Gastroesophageal sphincter (tissue), 3 donors: ENCODE data around the gene AK5.
"Not testable (repeated sequence)": the region's sequence is repeated elsewhere in the genome, so short reads cannot be mapped to it uniquely, and the experiment has no call there.

ENCODE experiments used
- EP300 ChIP-seq: sonication (generic); formaldehyde crosslinking; IDR thresholded peaks from one replicate; pipeline ENCODE4 v1.6.1; 2017; ENCODE audit warnings: antibody characterized with exemption, mild to moderate bottlenecking
- POLR2A ChIP-seq, 2 donors: fragments of 450-650 bp; IDR thresholded peaks; one replicate each; pipeline ENCODE4 v1.6.1; 2017; ENCODE audit warnings: antibody characterized with exemption in 2 of 2, mild to moderate bottlenecking in 2 of 2, moderate library complexity in 1 of 2
- POLR2AphosphoS5 ChIP-seq: sonication (generic); formaldehyde crosslinking; IDR thresholded peaks from one replicate; pipeline ENCODE4 v1.6.1; 2017; ENCODE audit warnings: antibody characterized with exemption
- TF ChIP-seq, protein P1 (sequence below), 4 experiments: fragments of 200-600 bp in 2 of 4; fragments of 450-650 bp in 2 of 4; sonication (generic) in 1 of 4; IDR thresholded peaks; one replicate each; pipeline ENCODE4 v1.5.1; 2017 to 2019; ENCODE audit warnings: antibody characterized with exemption in 4 of 4, mild to moderate bottlenecking in 2 of 4, moderate library complexity in 2 of 4

GRCh38 chr1:77418055-77418454 lies 136.2 kb downstream of the AK5 start:
- TF ChIP-seq, protein P1, sequence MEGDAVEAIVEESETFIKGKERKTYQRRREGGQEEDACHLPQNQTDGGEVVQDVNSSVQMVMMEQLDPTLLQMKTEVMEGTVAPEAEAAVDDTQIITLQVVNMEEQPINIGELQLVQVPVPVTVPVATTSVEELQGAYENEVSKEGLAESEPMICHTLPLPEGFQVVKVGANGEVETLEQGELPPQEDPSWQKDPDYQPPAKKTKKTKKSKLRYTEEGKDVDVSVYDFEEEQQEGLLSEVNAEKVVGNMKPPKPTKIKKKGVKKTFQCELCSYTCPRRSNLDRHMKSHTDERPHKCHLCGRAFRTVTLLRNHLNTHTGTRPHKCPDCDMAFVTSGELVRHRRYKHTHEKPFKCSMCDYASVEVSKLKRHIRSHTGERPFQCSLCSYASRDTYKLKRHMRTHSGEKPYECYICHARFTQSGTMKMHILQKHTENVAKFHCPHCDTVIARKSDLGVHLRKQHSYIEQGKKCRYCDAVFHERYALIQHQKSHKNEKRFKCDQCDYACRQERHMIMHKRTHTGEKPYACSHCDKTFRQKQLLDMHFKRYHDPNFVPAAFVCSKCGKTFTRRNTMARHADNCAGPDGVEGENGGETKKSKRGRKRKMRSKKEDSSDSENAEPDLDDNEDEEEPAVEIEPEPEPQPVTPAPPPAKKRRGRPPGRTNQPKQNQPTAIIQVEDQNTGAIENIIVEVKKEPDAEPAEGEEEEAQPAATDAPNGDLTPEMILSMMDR (IDR thresholded peaks at IDR 0.05), result not testable (repeated sequence)
- not testable (repeated sequence) for TF ChIP-seq POLR2AphosphoS5; POLR2A (IDR thresholded peaks at IDR 0.05); EP300
